Measurements from ENCODE around the gene SP1. TPM values are rescaled to one million over a fixed set of nuclear protein-coding genes. Genes with fewer than 3 reads are reported as not detected.

SP1 gene
- total RNA-seq, 2 donors from 2014 or later: 83.6 to 96.8 TPM

- Histone ChIP-seq H3K9ac (ENCODE audit: low read depth in 2 of 2, low read length in 2 of 2) (no peak overlapping the region), H3K27ac (no peak overlapping the region), H3K27me3 (no peaks in the 10 kb centered on the region), H3K36me3 (no peaks in the 10 kb centered on the region), H3K4me1 (no peaks in the 10 kb centered on the region), H3K9me3 (no peaks in the 10 kb centered on the region), H3K4me3 (no peak overlapping the region)
- no peak for TF ChIP-seq CTCF (IDR thresholded peaks at IDR 0.05)
- intact Hi-C loops (cut with DNase I): no loop called here
- DNase-seq: no peak
These were observed 33.5 kb upstream of the SP1 start for GRCh38 chr12:53346491-53346890.

GRCh38 chr12:53347905-53348304, 32.1 kb upstream of the SP1 start:
- DNase-seq: no peak
- Histone ChIP-seq H3K36me3 (no peaks in the 10 kb centered on the region), H3K4me3 (no peak overlapping the region), H3K27me3 (no peaks in the 10 kb centered on the region), H3K9ac (ENCODE audit: low read depth in 2 of 2, low read length in 2 of 2) (no peak overlapping the region), H3K4me1 (no peaks in the 10 kb centered on the region), H3K9me3 (no peaks in the 10 kb centered on the region), H3K27ac (no peak overlapping the region)
- intact Hi-C loops (cut with DNase I): no loop called here
- no peak for TF ChIP-seq CTCF (IDR thresholded peaks at IDR 0.05)

GRCh38 chr12:53352331-53353256, 27.4 kb upstream of the SP1 start:
- TF ChIP-seq CTCF (IDR thresholded peaks at IDR 0.05): peak; percentile 84
- Histone ChIP-seq H3K9ac (ENCODE audit: low read depth in 2 of 2, low read length in 2 of 2) (peak overlapping the region in 1 of 2 donors; percentile 41), H3K27me3 (no peaks in the 10 kb centered on the region), H3K36me3 (no peaks in the 10 kb centered on the region), H3K27ac (peak overlapping the region; percentile 62), H3K9me3 (no peaks in the 10 kb centered on the region), H3K4me3 (no peak overlapping the region), H3K4me1 (no peaks in the 10 kb centered on the region)
- intact Hi-C loops (cut with DNase I): loop anchor here (2.0 kb wide), 1 partner anchor 68 kb away; no protein-coding TSS in a partner anchor
- DNase-seq: peak; percentile 91

- DNase-seq: no peak
- H3K9me3 ChIP-seq: no peaks in the 10 kb centered on the region
- no peak for TF ChIP-seq CTCF (IDR thresholded peaks at IDR 0.05)
- no peaks in the 10 kb centered on the region for H3K4me1 ChIP-seq
- intact Hi-C loops (cut with DNase I): loop anchor here (2.0 kb wide), 1 partner anchor 68 kb away; no protein-coding TSS in a partner anchor
- H3K27ac ChIP-seq: peak overlapping the region; percentile 62
- no peak overlapping the region for H3K4me3 ChIP-seq
- peak overlapping the region in 1 of 2 donors; percentile 41 for H3K9ac ChIP-seq (ENCODE audit: low read depth in 2 of 2, low read length in 2 of 2)
- H3K36me3 ChIP-seq: no peaks in the 10 kb centered on the region
- no peaks in the 10 kb centered on the region for H3K27me3 ChIP-seq
These were observed 26.7 kb upstream of the SP1 start for GRCh38 chr12:53353257-53353655.

GRCh38 chr12:53355121-53355520, 24.9 kb upstream of the SP1 start:
- DNase-seq: no peak
- Histone ChIP-seq H3K4me3 (no peak overlapping the region), H3K9ac (ENCODE audit: low read depth in 2 of 2, low read length in 2 of 2) (no peak overlapping the region), H3K36me3 (no peaks in the 10 kb centered on the region), H3K27me3 (no peaks in the 10 kb centered on the region), H3K4me1 (no peaks in the 10 kb centered on the region), H3K9me3 (no peaks in the 10 kb centered on the region), H3K27ac (no peak overlapping the region)
- intact Hi-C loops (cut with DNase I): no loop called here
- TF ChIP-seq CTCF (IDR thresholded peaks at IDR 0.05): no peak
